ENCODE data around the gene ADAMTSL1. TPM values are rescaled to one million over a fixed set of nuclear protein-coding genes. Genes with fewer than 3 reads are reported as not detected.

The ADAMTSL1 gene
- total and polyA plus RNA-seq, 2 donors (not counting 3 experiments of a cell fraction or from before 2014, with no cell fraction given), result 15.0 to 18.4 TPM

DNA sequence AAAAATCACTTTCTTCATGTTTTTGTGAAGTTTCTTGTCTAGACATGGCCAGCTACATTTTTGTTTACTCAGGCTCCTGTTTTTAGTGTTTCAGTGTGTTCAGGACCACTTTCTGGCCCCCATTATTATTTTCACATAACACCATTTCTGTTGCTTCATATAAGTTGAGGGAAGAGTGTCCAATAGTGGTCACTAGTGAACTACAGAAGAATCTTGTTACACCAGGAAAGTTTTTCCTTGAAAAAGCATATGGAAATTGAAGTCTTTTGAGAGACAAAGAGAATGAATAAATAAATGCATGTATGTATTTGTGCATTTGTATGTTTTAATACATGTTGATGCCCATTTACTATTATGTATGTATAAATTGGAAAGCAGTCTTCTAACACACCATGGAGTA is 3.8 kb downstream of the ADAMTSL1 start:
- Histone ChIP-seq H4K20me1 (replicated peaks; ENCODE audit: control insufficient read depth, extremely low read depth, insufficient read depth, low read length) (no peaks in the 10 kb centered on the region), H3K27me3 (ENCODE audit: control insufficient read depth in 2 of 2, insufficient read depth in 2 of 2, low read length in 2 of 2) (no peaks in the 10 kb centered on the region), H3K36me3 (ENCODE audit: control insufficient read depth in 2 of 2, extremely low read depth in 1 of 2, insufficient read depth in 2 of 2, low read length in 2 of 2) (no peaks in the 10 kb centered on the region), H3K4me3 (replicated peaks in 1 of 3; ENCODE audit: insufficient read depth in 1 of 3, low read depth in 1 of 3, low read length in 3 of 3) (no peak overlapping the region), H3K27ac (ENCODE audit: insufficient read depth, low read depth, low read length) (no peak overlapping the region), H3K9me3 (replicated peaks; ENCODE audit: control insufficient read depth, insufficient read depth, low read length) (no peaks in the 10 kb centered on the region), H3K9ac (replicated peaks; ENCODE audit: extremely low read depth, insufficient read depth, low read length) (no peak overlapping the region), H3K9me1 (replicated peaks; ENCODE audit: control insufficient read depth, extremely low read depth, insufficient read depth, low read length) (no peaks in the 10 kb centered on the region), H3K4me2 (ENCODE audit: insufficient read depth, low read length) (no peak overlapping the region), H3K4me1 (ENCODE audit: control insufficient read depth, extremely low read depth, insufficient read depth, low read length) (peaks cover 42% of the 10 kb centered on the region), H3K79me2 (ENCODE audit: control insufficient read depth, insufficient read depth, low read length) (peaks cover 51% of the 10 kb centered on the region), H2AFZ (ENCODE audit: low read depth, low read length) (no peak overlapping the region)
- FAIRE-seq (no peak), DNase-seq (ENCODE audit: low read depth, low spot score) (no peak)
- dilution Hi-C loops (cut with MboI; ENCODE audit: extremely low pct_ligation_motif_present, low sequenced_read_pairs) (no loop called here), intact Hi-C loops (cut with micrococcal nuclease) (no loop called here)
- ChIA-PET POLR2A (no interaction called here), CTCF (interaction anchor here (1.2 to 9.5 kb wide), 5 partner anchors 21 to 223 kb away, joined by 3 to 62 read pairs (median 7); no protein-coding TSS in a partner anchor)
- TF ChIP-seq POLR2AphosphoS5 (IDR thresholded peaks at IDR 0.05; ENCODE audit: insufficient read depth, low read depth, low read length) (no peak), MYC (IDR thresholded peaks at IDR 0.05; ENCODE audit: low read depth, low read length) (no peak), FOS (IDR thresholded peaks at IDR 0.05; ENCODE audit: borderline replicate concordance, insufficient read depth, low read length) (no peak), EZH2 (IDR thresholded peaks at IDR 0.05; ENCODE audit: borderline replicate concordance, low read depth, low read length, severe bottlenecking) (no peak), CTCF (IDR thresholded peaks at IDR 0.05; ENCODE audit: extremely low read depth in 1 of 2, insufficient read depth in 1 of 2, low read depth in 1 of 2, low read length in 2 of 2) (no peak), JUN (IDR thresholded peaks at IDR 0.05; ENCODE audit: borderline replicate concordance, insufficient read depth, insufficient read length, low read depth) (no peak), GATA2 (IDR thresholded peaks at IDR 0.05; ENCODE audit: insufficient read depth, insufficient read length, low read depth, low read length) (no peak), POLR2A (IDR thresholded peaks at IDR 0.05; ENCODE audit: low read depth, low read length) (no peak)
- TF ChIP-seq, protein P1, sequence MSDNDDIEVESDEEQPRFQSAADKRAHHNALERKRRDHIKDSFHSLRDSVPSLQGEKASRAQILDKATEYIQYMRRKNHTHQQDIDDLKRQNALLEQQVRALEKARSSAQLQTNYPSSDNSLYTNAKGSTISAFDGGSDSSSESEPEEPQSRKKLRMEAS (IDR thresholded peaks at IDR 0.05; ENCODE audit: insufficient read depth, insufficient read length), result no peak
- no TSS peak for BruUV-seq (replicated peaks)
